Liver (tissue), 9 donors: ENCODE results near the gene IMPA2. TPM values are rescaled to one million over a fixed set of nuclear protein-coding genes. Genes with fewer than 3 reads are reported as not detected.
"Not testable (repeated sequence)": the region's sequence is repeated elsewhere in the genome, so short reads cannot be mapped to it uniquely, and the experiment has no call there.

Experiments
- DNase-seq: peaks from one replicate; pipeline ENCODE4 v3.0.0-alpha.2; 2017; ENCODE audit warnings: low spot score
- H3K27ac ChIP-seq, 2 donors: one replicate each; pipeline ENCODE4 v1.7.0; 2013; ENCODE audit warnings: inconsistent platforms in 2 of 2, low read length in 2 of 2, control low read depth in 1 of 2, low read depth in 1 of 2, mild to moderate bottlenecking in 1 of 2
- H3K27me3 ChIP-seq, 4 donors: one replicate each; pipeline versions ENCODE4 v1.6.1 to v1.7.0; 2013; ENCODE audit warnings: low read length in 3 of 4, inconsistent platforms in 1 of 4, mild to moderate bottlenecking in 1 of 4, moderate library complexity in 1 of 4; ENCODE audit not compliant: control insufficient read depth in 4 of 4, insufficient read depth in 4 of 4
- H3K36me3 ChIP-seq, 4 donors: one replicate each; pipeline versions ENCODE4 v1.6.1 to v1.7.0; 2013; ENCODE audit warnings: low read length in 3 of 4, mild to moderate bottlenecking in 3 of 4, low read depth in 1 of 4, moderate library complexity in 1 of 4; ENCODE audit not compliant: control insufficient read depth in 4 of 4, insufficient read depth in 3 of 4
- H3K4me1 ChIP-seq, 4 donors: one replicate each; pipeline versions ENCODE4 v1.6.1 to v1.7.0; 2013; ENCODE audit warnings: low read length in 3 of 4, mild to moderate bottlenecking in 3 of 4, moderate library complexity in 1 of 4; ENCODE audit not compliant: control insufficient read depth in 4 of 4, insufficient read depth in 4 of 4
- H3K4me3 ChIP-seq, 3 donors: one replicate each; pipeline versions ENCODE4 v1.6.1 to v1.7.0; 2013; ENCODE audit warnings: low read length in 3 of 3, control low read depth in 1 of 3, low read depth in 1 of 3, mild to moderate bottlenecking in 1 of 3
- H3K9ac ChIP-seq, 2 donors: one replicate each; pipeline ENCODE4 v1.7.0; 2013; ENCODE audit warnings: low read length in 2 of 2, mild to moderate bottlenecking in 2 of 2, moderate library complexity in 2 of 2, control low read depth in 1 of 2, low read depth in 1 of 2
- H3K9me3 ChIP-seq, 4 donors: one replicate each; pipeline versions ENCODE4 v1.6.1 to v1.7.0; 2013; ENCODE audit warnings: low read length in 3 of 4; ENCODE audit not compliant: control insufficient read depth in 4 of 4
- CTCF ChIP-seq: fragments of 150-350 bp; IDR thresholded peaks from 2 replicates; pipeline ENCODE4 v1.5.1; 2017; ENCODE audit warnings: improper control_type of control experiment, low read depth, low read length; ENCODE audit not compliant: missing input control
- FOXA2 ChIP-seq: IDR thresholded peaks from 2 replicates; pipeline ENCODE4 v1.6.1; 2016; ENCODE audit warnings: antibody characterized with exemption
- GABPA ChIP-seq, 2 donors: IDR thresholded peaks in 1 of 2; conservative IDR thresholded peaks in 1 of 2; 2 replicates each; pipeline ENCODE4 v1.6.1; 2016; ENCODE audit warnings: antibody characterized with exemption in 2 of 2, mild to moderate bottlenecking in 1 of 2, moderate library complexity in 1 of 2
- HNF4G ChIP-seq: IDR thresholded peaks from 2 replicates; pipeline ENCODE4 v1.6.1; 2016; ENCODE audit warnings: antibody characterized with exemption
- JUND ChIP-seq, 2 donors: IDR thresholded peaks; 2 replicates each; pipeline ENCODE4 v1.6.1; 2016; ENCODE audit warnings: antibody characterized with exemption in 2 of 2
- NR2F2 ChIP-seq: IDR thresholded peaks from 2 replicates; pipeline ENCODE4 v1.6.1; 2016; ENCODE audit warnings: antibody characterized with exemption
- RAD21 ChIP-seq, 2 donors: IDR thresholded peaks; 2 replicates each; pipeline ENCODE4 v1.6.1; 2016; ENCODE audit warnings: antibody characterized with exemption in 2 of 2, mild to moderate bottlenecking in 2 of 2
- REST ChIP-seq: IDR thresholded peaks from 2 replicates; pipeline ENCODE4 v1.6.1; 2016; ENCODE audit warnings: antibody characterized with exemption, mild to moderate bottlenecking
- RXRA ChIP-seq, 2 donors: IDR thresholded peaks; 2 replicates each; pipeline ENCODE4 v1.6.1; 2017 to 2018; ENCODE audit warnings: antibody characterized with exemption in 2 of 2, mild to moderate bottlenecking in 1 of 2
- SP1 ChIP-seq: IDR thresholded peaks from 2 replicates; pipeline ENCODE4 v1.6.1; 2018; ENCODE audit warnings: antibody characterized with exemption, mild to moderate bottlenecking
- TAF1 ChIP-seq: conservative IDR thresholded peaks from 2 replicates; pipeline ENCODE4 v1.6.1; 2016; ENCODE audit warnings: antibody characterized with exemption, mild to moderate bottlenecking
- YY1 ChIP-seq: IDR thresholded peaks from 2 replicates; pipeline ENCODE4 v1.6.1; 2016; ENCODE audit warnings: antibody characterized with exemption, mild to moderate bottlenecking
- ZBTB33 ChIP-seq: IDR thresholded peaks from 2 replicates; pipeline ENCODE4 v1.6.1; 2016; ENCODE audit warnings: antibody characterized with exemption
- WGBS: extraction: QIAGEN DNeasy Blood & Tissue Kit; methylation state at CpG from one replicate; pipeline ENCODE4 v1.1.7; 2013; 5-methylcytosine and 5-hydroxymethylcytosine counted together
- polyA plus RNA-seq, 2 donors: library from polyadenylated mRNA; stranded (reverse) in 1 of 2; unstranded in 1 of 2; fragments of 200-250 nt in 1 of 2; fragments of >200 nt in 1 of 2; fragmentation: Nextera tagmentation in 1 of 2; extraction: Ambion mirVana in 1 of 2; gene quantifications; one replicate each; pipeline versions ENCODE4 v1.2.1 to v1.2.3, GENCODE V29; 2013 to 2015
- total RNA-seq, 2 donors: library from RNA; depleted of rRNA; stranded (reverse); fragments of >200 nt; gene quantifications; one replicate each; pipeline ENCODE4 v1.2.3, GENCODE V29; 2014
- donor health status: healthy.
- donor health status: healthy.
- donor health status: healthy.
- donor health status: healthy.
- donor health status: healthy.

Gene IMPA2
- total and polyA plus RNA-seq, 4 donors = 27.5 to 55.8 (median 48.2) TPM

- TF ChIP-seq YY1 (no peak), RAD21 (IDR thresholded peaks at IDR 0.05) (no peak), SP1 (no peak), CTCF (no peak), NR2F2 (no peak), REST (no peak), RXRA (IDR thresholded peaks at IDR 0.05) (no peak)
- Histone ChIP-seq H3K27ac (no peak overlapping the region), H3K9me3 (no peaks in the 10 kb centered on the region), H3K27me3 (no peaks in the 10 kb centered on the region), H3K36me3 (no peaks in the 10 kb centered on the region), H3K4me3 (no peak overlapping the region), H3K9ac (no peak overlapping the region), H3K4me1 (peaks cover 3 to 10% (median 7%) of the 10 kb centered on the region in 4 donors)
- DNase-seq = no peak
- 92% methylated on average over 4 of the region's 4 CpGs for WGBS
These were observed 37.1 kb upstream of the IMPA2 start for GRCh38 chr18:11944252-11944651.

- no peaks in the 10 kb centered on the region for H3K36me3 ChIP-seq
- H3K27me3 ChIP-seq = no peaks in the 10 kb centered on the region
- no peak overlapping the region for H3K27ac ChIP-seq
- peaks cover 3 to 10% (median 7%) of the 10 kb centered on the region in 4 donors for H3K4me1 ChIP-seq
- H3K4me3 ChIP-seq = no peak overlapping the region
- no peaks in the 10 kb centered on the region for H3K9me3 ChIP-seq
- 87% methylated on average over 5 of the region's 5 CpGs for WGBS
- no peak for DNase-seq
- TF ChIP-seq RAD21 (IDR thresholded peaks at IDR 0.05) = no peak
- no peak for TF ChIP-seq HNF4G
- TF ChIP-seq TAF1 = no peak
- no peak for TF ChIP-seq GABPA (IDR thresholded peaks at IDR 0.05 in 1 of 2, conservative IDR thresholded peaks at IDR 0.05 in 1 of 2)
- no peak for TF ChIP-seq FOXA2
- no peak for TF ChIP-seq CTCF
- TF ChIP-seq JUND (IDR thresholded peaks at IDR 0.05) = no peak
- no peak for TF ChIP-seq ZBTB33
- H3K9ac ChIP-seq = no peak overlapping the region
These were observed 36.5 kb upstream of the IMPA2 start for GRCh38 chr18:11944786-11945185.

GRCh38 chr18:11945834-11946659 lies 35.3 kb upstream of the IMPA2 start:
- H3K27me3 ChIP-seq, H3K9me3 ChIP-seq, H3K9ac ChIP-seq, H3K27ac ChIP-seq, DNase-seq, H3K4me3 ChIP-seq, H3K36me3 ChIP-seq: not testable (repeated sequence)
- peaks cover 3 to 10% (median 7%) of the 10 kb centered on the region in 4 donors for H3K4me1 ChIP-seq
- 90% methylated on average over 22 of the region's 22 CpGs for WGBS
